Ishikawa (cell line): Measurements from ENCODE around the gene WNT11.

ENCODE experiments used
- CEBPB ChIP-seq: IDR thresholded peaks from 2 replicates; pipeline ENCODE4 v1.6.1; 2012
- CREB1 ChIP-seq: IDR thresholded peaks from 2 replicates; pipeline ENCODE4 v1.6.1; 2012; ENCODE audit warnings: low read depth
- EGR1 ChIP-seq: IDR thresholded peaks from 2 replicates; pipeline ENCODE4 v1.6.1; 2012
- EP300 ChIP-seq: IDR thresholded peaks from 2 replicates; pipeline ENCODE4 v1.6.1; 2012; ENCODE audit warnings: borderline replicate concordance
- FOXM1 ChIP-seq: IDR thresholded peaks from 2 replicates; pipeline ENCODE4 v1.6.1; 2012; ENCODE audit warnings: low read depth, borderline replicate concordance
- NFIC ChIP-seq: IDR thresholded peaks from 2 replicates; pipeline ENCODE4 v1.6.1; 2012
- RAD21 ChIP-seq: IDR thresholded peaks from 2 replicates; pipeline ENCODE4 v1.6.1; 2012; ENCODE audit warnings: low read depth
- REST ChIP-seq: IDR thresholded peaks from 2 replicates; pipeline ENCODE4 v1.6.1; 2012; ENCODE audit warnings: low read depth, mild to moderate bottlenecking
- TAF1 ChIP-seq: IDR thresholded peaks from 2 replicates; pipeline ENCODE4 v1.6.1; 2012; ENCODE audit warnings: low read depth, mild to moderate bottlenecking
- TCF12 ChIP-seq: IDR thresholded peaks from 2 replicates; pipeline ENCODE4 v1.6.1; 2012; ENCODE audit warnings: low read depth
- TEAD4 ChIP-seq: IDR thresholded peaks from 2 replicates; pipeline ENCODE4 v1.6.1; 2012
- YY1 ChIP-seq: IDR thresholded peaks from 2 replicates; pipeline ENCODE4 v1.6.1; 2012; ENCODE audit warnings: low read depth
- ZBTB7A ChIP-seq: IDR thresholded peaks from 2 replicates; pipeline ENCODE4 v1.6.1; 2012; ENCODE audit warnings: low read depth
- TF ChIP-seq, protein P1 (sequence below): IDR thresholded peaks from 2 replicates; pipeline ENCODE4 v1.6.1; 2012
- TF ChIP-seq, protein P2 (sequence below): IDR thresholded peaks from 2 replicates; pipeline ENCODE4 v1.6.1; 2012

Gene WNT11

DNA sequence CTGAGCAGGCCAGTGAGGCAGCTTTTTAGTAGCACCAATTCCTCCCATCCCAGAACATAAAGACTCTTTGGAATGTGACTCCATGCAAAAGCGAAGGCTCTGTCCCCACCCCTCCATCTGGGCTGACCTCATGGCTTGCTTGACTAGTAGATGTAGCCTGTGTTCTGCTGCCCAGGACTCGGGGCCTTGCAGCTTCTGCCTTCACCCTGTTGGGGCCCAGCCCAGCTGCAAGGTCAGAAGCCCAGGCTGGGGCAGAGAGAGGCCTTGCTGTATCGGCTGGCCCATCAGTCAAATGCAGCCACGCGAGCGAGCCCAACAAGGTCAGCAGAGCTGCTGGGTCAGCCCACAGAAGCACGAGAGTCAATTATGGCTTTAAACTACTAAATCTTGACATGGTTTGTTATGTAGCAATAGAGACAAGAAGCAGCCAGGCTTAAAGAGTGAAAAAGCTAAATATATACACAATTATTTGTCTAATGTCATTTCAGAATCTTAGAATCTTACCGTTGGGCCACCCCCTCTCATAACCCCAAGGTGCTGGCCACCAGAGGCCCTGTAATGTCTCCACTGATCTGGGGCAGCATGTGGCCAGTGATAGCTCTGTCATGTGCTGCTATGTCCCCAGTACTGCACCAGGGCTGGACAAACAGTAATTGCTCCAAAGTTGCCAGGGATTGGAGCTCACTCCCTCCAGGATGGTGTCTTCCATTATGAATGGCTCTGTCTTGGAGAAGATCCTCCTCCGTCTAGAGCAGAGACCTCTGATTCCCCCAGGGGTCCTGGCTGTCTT lies 10.4 kb upstream of the WNT11 start:
- no peak for TF ChIP-seq TAF1
- TF ChIP-seq REST: no peak
- TF ChIP-seq ZBTB7A: no peak
- TF ChIP-seq, protein P1, sequence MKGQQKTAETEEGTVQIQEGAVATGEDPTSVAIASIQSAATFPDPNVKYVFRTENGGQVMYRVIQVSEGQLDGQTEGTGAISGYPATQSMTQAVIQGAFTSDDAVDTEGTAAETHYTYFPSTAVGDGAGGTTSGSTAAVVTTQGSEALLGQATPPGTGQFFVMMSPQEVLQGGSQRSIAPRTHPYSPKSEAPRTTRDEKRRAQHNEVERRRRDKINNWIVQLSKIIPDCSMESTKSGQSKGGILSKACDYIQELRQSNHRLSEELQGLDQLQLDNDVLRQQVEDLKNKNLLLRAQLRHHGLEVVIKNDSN: no peak
- TF ChIP-seq YY1: no peak
- TF ChIP-seq NFIC: no peak
- TF ChIP-seq EGR1: no peak
- no peak for TF ChIP-seq CEBPB

GRCh38 chr11:76215941-76216340 lies 9.6 kb upstream of the WNT11 start:
- TF ChIP-seq NFIC (no peak), EGR1 (no peak), RAD21 (no peak), CREB1 (no peak), FOXM1 (no peak), TEAD4 (no peak), TCF12 (no peak), EP300 (no peak), REST (no peak), TAF1 (no peak), YY1 (no peak)
- TF ChIP-seq, protein P2, sequence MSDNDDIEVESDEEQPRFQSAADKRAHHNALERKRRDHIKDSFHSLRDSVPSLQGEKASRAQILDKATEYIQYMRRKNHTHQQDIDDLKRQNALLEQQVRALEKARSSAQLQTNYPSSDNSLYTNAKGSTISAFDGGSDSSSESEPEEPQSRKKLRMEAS: no peak
- TF ChIP-seq, protein P1: no peak

DNA sequence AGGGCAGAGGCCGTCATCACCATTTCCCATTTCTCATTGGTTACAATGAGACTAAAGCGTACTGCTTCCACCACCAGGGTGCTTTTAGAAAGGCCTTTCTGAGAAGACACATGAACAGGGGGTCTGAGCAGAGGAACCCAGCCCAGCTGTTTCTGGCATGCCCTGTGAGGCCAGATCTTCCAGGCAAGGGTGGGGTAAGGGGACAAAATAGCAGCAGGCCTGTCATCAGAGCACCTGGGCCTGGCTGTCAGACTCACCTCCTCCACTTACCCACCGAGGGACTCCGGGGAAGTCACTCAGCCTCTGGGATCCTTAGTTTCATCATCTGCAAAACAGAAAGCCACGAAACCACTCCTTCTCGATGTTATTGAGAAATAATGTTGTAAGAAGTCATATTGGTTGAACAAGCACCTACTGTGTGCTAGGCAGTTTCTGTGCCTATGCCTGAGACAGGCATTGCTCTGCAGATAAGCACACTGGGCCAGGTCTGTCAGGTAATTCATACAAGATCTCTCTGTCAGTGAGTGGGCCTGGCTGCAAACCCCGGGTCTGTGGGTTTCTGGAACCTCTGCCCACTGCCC lies 8.8 kb upstream of the WNT11 start:
- TF ChIP-seq CEBPB (no peak), EP300 (no peak), TCF12 (no peak), FOXM1 (no peak), TAF1 (no peak), REST (no peak), EGR1 (no peak), CREB1 (no peak), RAD21 (no peak), TEAD4 (no peak), YY1 (no peak), NFIC (no peak), ZBTB7A (no peak)
- TF ChIP-seq, protein P2: no peak
- TF ChIP-seq, protein P1: no peak

DNA sequence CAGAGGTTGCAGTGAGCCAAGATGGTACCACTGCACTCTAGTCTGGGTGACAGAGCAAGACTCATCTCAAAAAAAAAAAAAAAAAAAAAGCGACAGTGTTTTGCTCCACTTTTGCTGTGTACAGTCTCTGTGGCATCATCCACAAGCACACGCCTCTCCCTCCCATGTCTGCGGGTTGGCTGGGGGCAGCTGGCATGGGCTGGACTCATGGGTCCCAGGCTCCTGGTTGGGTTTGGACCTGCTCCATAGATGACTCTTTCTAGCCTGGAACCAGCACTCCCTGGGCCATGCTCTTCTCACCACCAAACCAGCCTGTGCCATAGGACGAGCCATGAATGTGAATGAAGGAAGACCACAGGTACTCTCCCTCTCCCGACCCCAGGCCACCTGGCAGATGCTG lies 7.9 kb upstream of the WNT11 start:
- TF ChIP-seq EP300 (no peak), YY1 (no peak), ZBTB7A (no peak), FOXM1 (no peak)
